Measurements from ENCODE around the gene GJA4.

GRCh38 chr1:34795916-34796315, 3.1 kb downstream of the GJA4 start:
- no peak for TF ChIP-seq CTCF (IDR thresholded peaks at IDR 0.05; ENCODE audit: extremely low read depth in 1 of 2, insufficient read depth in 1 of 2, low read depth in 1 of 2, low read length in 2 of 2)
- TF ChIP-seq JUN (IDR thresholded peaks at IDR 0.05; ENCODE audit: borderline replicate concordance, insufficient read depth, insufficient read length, low read depth) = no peak
- no peak for TF ChIP-seq MAX (IDR thresholded peaks at IDR 0.05; ENCODE audit: insufficient read depth, insufficient read length)
- TF ChIP-seq POLR2AphosphoS5 (IDR thresholded peaks at IDR 0.05; ENCODE audit: insufficient read depth, low read depth, low read length) = no peak
- TF ChIP-seq MYC (IDR thresholded peaks at IDR 0.05; ENCODE audit: low read depth, low read length) = no peak
